Karpas-422 (cell line): ENCODE results near the gene ZMIZ1. TPM values are rescaled to one million over a fixed set of nuclear protein-coding genes. Genes with fewer than 3 reads are reported as not detected.

Experiments used
- DNase-seq: peaks from one replicate; pipeline ENCODE4 v3.0.0-alpha.2; 2015
- H2AFZ ChIP-seq: fragments of 200-600 bp; sonication (generic); 2 replicates; pipeline ENCODE4 v1.6.1; 2014; ENCODE audit warnings: antibody characterized with exemption, low read length, mixed read lengths
- H3K27ac ChIP-seq: fragments of 200-600 bp; sonication (generic); 2 replicates; pipeline ENCODE4 v1.5.1; 2014; ENCODE audit warnings: mild to moderate bottlenecking, low read length, moderate library complexity
- H3K27me3 ChIP-seq: fragments of 200-600 bp; sonication (generic); 2 replicates; pipeline ENCODE4 v1.6.1; 2014; ENCODE audit warnings: low read length, mixed read lengths
- H3K36me3 ChIP-seq: fragments of 200-600 bp; sonication (generic); 2 replicates; pipeline ENCODE4 v1.6.1; 2014; ENCODE audit warnings: low read length, mixed read lengths; ENCODE audit not compliant: insufficient read depth
- H3K4me1 ChIP-seq: fragments of 200-600 bp; sonication (generic); 2 replicates; pipeline ENCODE4 v1.6.1; 2014; ENCODE audit warnings: mild to moderate bottlenecking, low read length, mixed read lengths
- H3K4me2 ChIP-seq: fragments of 200-600 bp; sonication (generic); 2 replicates; pipeline ENCODE4 v1.6.1; 2014; ENCODE audit warnings: low read length, low read depth, mild to moderate bottlenecking; ENCODE audit not compliant: poor library complexity, severe bottlenecking
- H3K4me3 ChIP-seq: fragments of 200-600 bp; sonication (generic); 2 replicates; pipeline ENCODE4 v1.5.1; 2014; ENCODE audit warnings: mild to moderate bottlenecking, antibody characterized with exemption, low read length, mixed read lengths
- H3K79me2 ChIP-seq: fragments of 200-600 bp; sonication (generic); 2 replicates; pipeline ENCODE4 v1.6.1; 2014; ENCODE audit warnings: mild to moderate bottlenecking, low read length, mixed read lengths
- H3K9ac ChIP-seq: fragments of 200-600 bp; sonication (generic); 2 replicates; pipeline ENCODE4 v1.6.0; 2014; ENCODE audit warnings: low read length
- H3K9me2 ChIP-seq: fragments of 200-600 bp; sonication (generic), shearing (Covaris generic); replicated peaks from 2 replicates; pipeline ENCODE4 v1.6.0; 2014; ENCODE audit warnings: mild to moderate bottlenecking, low read length, moderate library complexity; ENCODE audit not compliant: insufficient read depth
- H3K9me3 ChIP-seq: fragments of 300-700, 200-600 bp; sonication (generic); 2 replicates; pipeline ENCODE4 v1.6.1; 2014; ENCODE audit warnings: low read length, mixed read lengths
- H4K20me1 ChIP-seq: fragments of 200-600 bp; sonication (generic); 2 replicates; pipeline ENCODE4 v1.6.1; 2014; ENCODE audit warnings: mild to moderate bottlenecking, antibody characterized with exemption, low read length, low read depth; ENCODE audit not compliant: insufficient read depth
- total RNA-seq: library from RNA; depleted of rRNA; stranded (reverse); fragments of >200 nt; shearing (Covaris generic); gene quantifications from 2 replicates; pipeline ENCODE4 v1.2.3, GENCODE V29; 2014; ENCODE audit warnings: low replicate concordance

ZMIZ1 gene
- total RNA-seq, 1 experiment from 2014 or later: 73.1 TPM

DNA sequence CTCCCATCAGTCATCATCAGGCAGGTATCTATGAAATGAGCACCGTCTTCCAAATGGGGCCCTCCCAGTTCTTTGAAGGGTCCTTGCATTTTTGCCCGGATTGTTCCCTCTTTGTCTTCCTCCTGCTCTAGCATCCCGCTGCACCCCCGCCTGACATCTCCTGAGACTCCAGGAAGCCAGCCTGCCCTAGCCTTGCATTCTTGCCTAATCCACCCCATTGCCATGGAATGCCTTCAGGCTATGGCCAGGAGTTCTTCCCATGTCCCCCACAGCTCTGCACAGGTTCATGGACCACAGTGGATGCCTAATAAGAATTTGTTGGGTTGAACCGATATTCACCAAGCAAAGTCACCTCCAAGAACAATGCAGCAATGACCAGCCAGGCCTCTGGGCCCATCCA is 62.1 kb downstream of the ZMIZ1 start:
- H2AFZ ChIP-seq: no peak overlapping the region
- no peaks in the 10 kb centered on the region for H3K9me3 ChIP-seq
- no peak for DNase-seq
- H4K20me1 ChIP-seq: peaks cover 32% of the 10 kb centered on the region
- H3K4me3 ChIP-seq: no peak overlapping the region
- no peaks in the 10 kb centered on the region for H3K79me2 ChIP-seq
- H3K4me2 ChIP-seq: no peak overlapping the region
- no peaks in the 10 kb centered on the region for H3K27me3 ChIP-seq
- H3K9ac ChIP-seq: no peak overlapping the region
- no peak overlapping the region for H3K27ac ChIP-seq
- peaks cover 19% of the 10 kb centered on the region for H3K4me1 ChIP-seq
- no peaks in the 10 kb centered on the region for H3K9me2 ChIP-seq
- no peaks in the 10 kb centered on the region for H3K36me3 ChIP-seq

DNA sequence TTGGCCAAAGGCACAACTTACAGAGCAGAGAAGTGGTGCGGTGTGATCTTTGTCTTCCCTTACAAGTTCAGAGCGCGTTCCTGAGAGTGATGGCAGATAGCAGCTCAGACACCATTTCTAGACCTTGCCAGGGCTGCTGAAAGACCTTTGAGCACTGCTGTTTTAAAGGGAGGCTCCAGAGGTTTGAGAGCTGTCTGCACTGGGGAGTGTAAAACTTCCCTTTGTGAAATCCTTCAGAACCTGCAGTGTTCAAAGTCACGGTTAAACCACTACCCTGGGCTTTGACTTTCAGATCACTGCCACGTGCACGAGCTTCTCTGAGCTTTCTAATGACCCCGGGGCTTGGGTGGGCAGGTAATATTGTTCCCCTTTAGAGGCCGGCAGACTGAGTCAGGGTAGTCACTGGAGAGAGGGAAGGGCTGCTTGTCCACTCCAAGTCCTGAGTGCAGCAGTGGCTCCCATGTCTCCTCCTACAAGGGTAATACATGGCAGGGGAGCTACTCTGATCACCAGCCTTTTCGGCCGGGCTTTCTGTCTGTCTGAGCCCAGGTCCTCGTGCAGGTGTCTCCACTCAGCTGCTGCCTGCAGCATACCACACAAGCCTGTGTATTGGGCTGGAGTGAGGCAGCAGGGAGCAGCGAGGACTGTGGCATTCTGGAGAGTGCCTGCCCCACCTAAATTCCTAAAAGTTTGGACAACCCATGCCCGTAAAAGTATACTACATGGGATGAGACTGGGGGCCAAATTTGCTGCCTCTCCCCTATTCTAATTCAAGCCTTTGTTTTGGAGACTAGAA is 63.3 kb downstream of the ZMIZ1 start:
- Histone ChIP-seq H3K9me3 (no peaks in the 10 kb centered on the region), H4K20me1 (peaks cover 28% of the 10 kb centered on the region), H3K27ac (no peak overlapping the region), H3K4me1 (peaks cover 31% of the 10 kb centered on the region), H3K9me2 (no peaks in the 10 kb centered on the region), H3K27me3 (no peaks in the 10 kb centered on the region), H3K4me3 (no peak overlapping the region), H3K36me3 (no peaks in the 10 kb centered on the region), H3K79me2 (no peaks in the 10 kb centered on the region), H3K9ac (no peak overlapping the region; the same call in 1 of the 2 replicates), H2AFZ (no peak overlapping the region), H3K4me2 (peak overlapping the region; percentile 15)
- no peak for DNase-seq

DNA sequence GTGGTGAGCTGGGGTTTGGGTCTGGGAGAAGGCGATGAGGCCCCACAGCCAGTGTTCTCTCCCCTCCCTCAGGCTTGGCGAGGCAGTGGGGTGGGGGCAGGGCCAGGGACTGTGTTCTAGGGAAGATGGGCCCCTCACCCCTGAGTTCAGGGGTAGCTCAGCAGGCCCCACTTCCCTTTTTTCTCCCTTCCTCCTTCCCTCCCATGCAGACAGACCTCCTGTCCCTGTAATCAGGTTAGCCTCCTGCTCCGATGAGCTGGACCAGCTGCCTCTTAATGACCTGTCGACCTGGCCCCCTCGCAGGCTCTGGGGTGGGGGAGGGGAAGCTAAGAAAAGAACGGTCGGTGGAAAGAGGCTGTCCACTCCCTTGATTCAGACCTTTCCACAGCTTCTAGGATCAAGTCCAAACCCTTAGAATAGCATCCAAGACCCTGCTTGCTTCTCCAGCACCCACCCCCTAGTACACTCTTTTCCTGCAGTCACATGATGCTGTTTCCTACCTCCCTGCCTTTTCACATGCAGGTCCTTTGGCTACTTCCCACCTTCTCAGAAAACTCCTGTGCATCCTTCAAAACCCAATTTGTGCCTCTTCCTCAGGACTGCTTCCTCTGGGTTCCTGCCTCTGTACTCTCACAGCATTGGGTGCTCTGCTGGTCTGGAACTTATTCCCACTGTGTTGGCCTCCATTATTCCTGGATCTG is 64.1 kb downstream of the ZMIZ1 start:
- H3K27me3 ChIP-seq: no peaks in the 10 kb centered on the region
- no peak overlapping the region for H2AFZ ChIP-seq
- no peaks in the 10 kb centered on the region for H3K36me3 ChIP-seq
- DNase-seq: peak; percentile 55
- H3K9ac ChIP-seq: no peak overlapping the region; the same call in 1 of the 2 replicates
- no peaks in the 10 kb centered on the region for H3K9me2 ChIP-seq
- no peak overlapping the region for H3K27ac ChIP-seq
- no peak overlapping the region for H3K4me3 ChIP-seq
- peaks cover 39% of the 10 kb centered on the region for H3K4me1 ChIP-seq
- no peaks in the 10 kb centered on the region for H3K79me2 ChIP-seq
- peak overlapping the region; percentile 15 for H3K4me2 ChIP-seq
- no peaks in the 10 kb centered on the region for H3K9me3 ChIP-seq
- H4K20me1 ChIP-seq: peaks cover 28% of the 10 kb centered on the region

DNA sequence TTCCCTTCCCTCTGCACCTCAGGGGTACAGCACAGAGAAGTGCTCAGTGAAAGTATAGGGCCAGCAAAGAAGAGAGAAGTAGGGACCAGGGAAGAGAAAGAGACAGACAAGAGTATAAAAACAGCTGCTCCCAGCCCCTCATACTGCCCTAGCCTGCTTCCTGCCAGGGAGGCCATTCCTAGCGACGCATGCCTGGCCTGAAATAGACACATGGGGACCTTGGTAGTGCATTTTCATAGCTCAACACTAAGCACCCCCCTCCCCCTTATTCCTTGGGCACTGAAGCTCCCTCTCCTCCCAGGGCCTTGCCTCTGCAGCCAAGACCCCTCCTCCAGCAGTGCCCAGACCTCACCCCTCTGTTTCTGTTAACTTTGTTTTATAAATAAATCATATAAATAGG is 64.7 kb downstream of the ZMIZ1 start:
- no peak for DNase-seq
- no peaks in the 10 kb centered on the region for H3K36me3 ChIP-seq
- H3K9ac ChIP-seq: no peak overlapping the region
- H4K20me1 ChIP-seq: peaks cover 28% of the 10 kb centered on the region
- no peaks in the 10 kb centered on the region for H3K79me2 ChIP-seq
- peaks cover 44% of the 10 kb centered on the region for H3K4me1 ChIP-seq
- H3K9me3 ChIP-seq: no peaks in the 10 kb centered on the region
- H3K9me2 ChIP-seq: no peaks in the 10 kb centered on the region
- H3K4me3 ChIP-seq: no peak overlapping the region
- H3K4me2 ChIP-seq: no peak overlapping the region
- H3K27me3 ChIP-seq: no peaks in the 10 kb centered on the region
- H3K27ac ChIP-seq: no peak overlapping the region
- H2AFZ ChIP-seq: no peak overlapping the region

DNA sequence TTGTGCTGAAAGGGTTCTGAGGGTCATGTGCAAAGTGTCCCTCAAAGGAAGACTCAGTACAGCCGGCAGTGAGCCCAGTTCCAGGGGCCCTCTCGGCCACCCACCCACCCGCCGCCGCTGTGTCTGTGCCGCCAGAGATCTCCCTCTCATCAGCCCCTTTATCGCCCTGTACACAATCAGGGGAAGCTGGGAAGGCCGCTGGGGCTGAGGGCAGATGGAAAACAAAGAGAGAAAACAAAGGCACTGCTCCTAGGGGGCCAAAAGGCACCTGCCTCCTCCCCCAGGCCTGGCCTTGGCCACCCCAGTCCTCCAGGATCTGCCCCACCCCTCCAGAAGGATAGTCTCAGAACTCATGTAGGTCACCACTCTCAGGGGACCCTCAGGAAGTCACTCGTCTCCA is 67.0 kb downstream of the ZMIZ1 start:
- H3K9ac ChIP-seq: no peak overlapping the region
- H3K4me3 ChIP-seq: no peak overlapping the region
- no peak for DNase-seq
- H3K27me3 ChIP-seq: no peaks in the 10 kb centered on the region
- no peak overlapping the region for H3K4me2 ChIP-seq
- peaks cover 16% of the 10 kb centered on the region for H4K20me1 ChIP-seq
- no peaks in the 10 kb centered on the region for H3K36me3 ChIP-seq
- H3K79me2 ChIP-seq: no peaks in the 10 kb centered on the region
- H3K27ac ChIP-seq: no peak overlapping the region
- peaks cover 44% of the 10 kb centered on the region for H3K4me1 ChIP-seq
- H3K9me2 ChIP-seq: no peaks in the 10 kb centered on the region
- H2AFZ ChIP-seq: no peak overlapping the region
- no peaks in the 10 kb centered on the region for H3K9me3 ChIP-seq

DNA sequence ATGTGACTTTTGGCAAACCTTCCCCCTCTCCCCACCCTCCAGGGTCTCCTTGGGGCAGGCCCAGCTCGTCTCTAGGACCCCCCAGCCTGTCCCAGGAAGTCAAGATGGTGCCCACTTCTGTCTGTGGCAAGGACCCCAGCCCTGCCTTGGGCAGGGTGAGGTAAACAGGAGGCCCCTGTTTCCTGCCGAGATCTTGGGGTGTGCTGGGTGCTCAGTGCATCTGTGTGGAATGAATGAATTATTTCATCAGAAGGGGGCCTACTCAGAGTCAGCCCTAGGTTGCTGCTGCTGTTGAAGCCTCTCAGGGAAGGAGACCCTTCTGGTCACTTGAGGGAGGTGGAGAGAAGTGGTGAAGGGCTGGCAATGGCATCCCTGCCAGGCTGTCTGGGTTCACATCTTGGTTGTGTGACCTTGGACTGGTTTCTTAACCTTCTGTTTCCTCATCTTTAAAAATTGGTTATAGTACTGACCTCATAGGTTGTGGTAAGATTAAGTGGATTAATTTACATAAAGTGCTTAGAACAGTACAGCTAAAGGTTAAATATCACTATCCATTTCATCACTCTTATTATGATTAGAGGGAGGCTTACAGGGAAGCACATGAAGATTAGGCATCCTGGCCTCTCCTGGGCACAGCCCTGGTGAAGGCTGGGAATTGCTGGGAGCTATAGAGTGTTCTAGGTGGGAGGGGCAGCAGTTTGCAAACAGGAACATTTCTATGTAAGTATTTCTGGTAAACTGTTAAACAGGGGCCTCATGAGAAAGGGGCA is 67.7 kb downstream of the ZMIZ1 start:
- Histone ChIP-seq H3K4me1 (peaks cover 44% of the 10 kb centered on the region), H3K36me3 (no peaks in the 10 kb centered on the region), H4K20me1 (peaks cover 13% of the 10 kb centered on the region), H3K4me2 (no peak overlapping the region), H3K27me3 (no peaks in the 10 kb centered on the region), H3K79me2 (no peaks in the 10 kb centered on the region), H3K9me3 (no peaks in the 10 kb centered on the region), H3K4me3 (no peak overlapping the region), H3K9me2 (no peaks in the 10 kb centered on the region), H3K27ac (no peak overlapping the region), H2AFZ (no peak overlapping the region), H3K9ac (no peak overlapping the region)
- no peak for DNase-seq

DNA sequence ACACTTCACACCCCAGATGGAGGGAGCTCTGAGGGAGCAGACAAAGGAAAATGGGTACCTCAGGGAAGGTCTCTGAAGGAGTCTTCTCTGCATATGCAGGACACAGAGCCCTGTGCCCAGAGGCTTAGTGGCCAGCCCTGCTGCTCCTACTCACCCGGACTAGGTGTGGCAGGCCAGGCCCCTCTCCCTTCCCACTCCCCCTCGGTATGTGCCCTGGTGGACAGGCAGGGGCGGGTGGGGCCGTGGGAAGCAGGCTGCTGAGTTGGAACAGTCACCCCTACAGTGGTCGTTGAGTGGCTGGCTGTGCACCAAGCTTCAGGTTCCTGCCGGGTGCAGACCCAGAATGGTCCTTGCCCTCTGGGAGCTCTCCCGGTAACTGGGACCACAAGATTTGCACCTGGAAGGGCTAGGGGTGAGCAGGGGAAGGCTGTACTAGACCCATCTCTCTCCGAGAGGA is 68.6 kb downstream of the ZMIZ1 start:
- H3K4me3 ChIP-seq: peak overlapping the region; percentile 17; the same call in 1 of the 2 replicates
- H2AFZ ChIP-seq: no peak overlapping the region
- peak overlapping the region; percentile 37 for H3K4me2 ChIP-seq
- H3K36me3 ChIP-seq: no peaks in the 10 kb centered on the region
- H3K9me2 ChIP-seq: no peaks in the 10 kb centered on the region
- no peaks in the 10 kb centered on the region for H3K27me3 ChIP-seq
- no peaks in the 10 kb centered on the region for H3K79me2 ChIP-seq
- peaks cover 12% of the 10 kb centered on the region for H4K20me1 ChIP-seq
- peak overlapping the region; percentile 45; the same call in 1 of the 2 replicates for H3K9ac ChIP-seq
- no peak overlapping the region for H3K27ac ChIP-seq
- DNase-seq: no peak
- no peaks in the 10 kb centered on the region for H3K9me3 ChIP-seq
- peaks cover 36% of the 10 kb centered on the region for H3K4me1 ChIP-seq

DNA sequence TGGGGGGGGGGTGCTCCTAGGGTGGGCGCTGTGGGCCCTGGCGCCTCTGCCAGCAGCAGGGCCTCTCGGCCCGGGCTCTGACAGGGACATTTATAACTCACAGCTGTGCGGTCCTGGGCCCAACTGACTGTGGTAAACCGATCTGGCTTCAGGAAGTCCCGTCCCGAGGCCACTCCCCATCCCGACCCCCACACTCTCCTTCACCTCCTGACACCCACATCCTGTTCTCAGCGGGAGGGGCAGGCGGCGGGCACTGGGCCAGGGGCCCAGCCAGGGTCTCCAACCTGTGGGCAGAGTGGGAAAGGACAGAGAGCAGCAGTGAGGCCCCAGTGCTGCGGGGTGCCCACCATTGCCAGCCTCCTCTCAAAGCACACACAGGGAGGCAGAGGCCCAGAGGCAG is 69.1 kb downstream of the ZMIZ1 start:
- H3K36me3 ChIP-seq: no peaks in the 10 kb centered on the region
- H3K4me2 ChIP-seq: peak overlapping the region; percentile 37
- H3K4me1 ChIP-seq: peaks cover 31% of the 10 kb centered on the region
- no peak overlapping the region for H2AFZ ChIP-seq
- no peaks in the 10 kb centered on the region for H3K9me3 ChIP-seq
- H4K20me1 ChIP-seq: peaks cover 12% of the 10 kb centered on the region
- H3K9ac ChIP-seq: peak overlapping the region; percentile 45; the same call in 1 of the 2 replicates
- H3K9me2 ChIP-seq: no peaks in the 10 kb centered on the region
- no peak overlapping the region for H3K27ac ChIP-seq
- H3K27me3 ChIP-seq: no peaks in the 10 kb centered on the region
- peak overlapping the region; percentile 17; the same call in 1 of the 2 replicates for H3K4me3 ChIP-seq
- H3K79me2 ChIP-seq: no peaks in the 10 kb centered on the region
- peak; percentile 48 for DNase-seq
